ENCODE results near the gene XRCC5. TPM values are rescaled to one million over a fixed set of nuclear protein-coding genes. Genes with fewer than 3 reads are reported as not detected.
A peak's percentile ranks its signal among the peaks of the same experiment; 100 is the strongest.
"Not testable (repeated sequence)": the region's sequence is repeated elsewhere in the genome, so short reads cannot be mapped to it uniquely, and the experiment has no call there.

XRCC5 gene
- total RNA-seq, 2 donors from 2014 or later = 205 to 244 TPM

GRCh38 chr2:216074794-216075193, 34.4 kb upstream of the XRCC5 start:
- H3K9me3 ChIP-seq = no peaks in the 10 kb centered on the region
- H3K9ac ChIP-seq (ENCODE audit: low read depth in 2 of 2, low read length in 2 of 2) = no peak overlapping the region
- TF ChIP-seq, protein P1, sequence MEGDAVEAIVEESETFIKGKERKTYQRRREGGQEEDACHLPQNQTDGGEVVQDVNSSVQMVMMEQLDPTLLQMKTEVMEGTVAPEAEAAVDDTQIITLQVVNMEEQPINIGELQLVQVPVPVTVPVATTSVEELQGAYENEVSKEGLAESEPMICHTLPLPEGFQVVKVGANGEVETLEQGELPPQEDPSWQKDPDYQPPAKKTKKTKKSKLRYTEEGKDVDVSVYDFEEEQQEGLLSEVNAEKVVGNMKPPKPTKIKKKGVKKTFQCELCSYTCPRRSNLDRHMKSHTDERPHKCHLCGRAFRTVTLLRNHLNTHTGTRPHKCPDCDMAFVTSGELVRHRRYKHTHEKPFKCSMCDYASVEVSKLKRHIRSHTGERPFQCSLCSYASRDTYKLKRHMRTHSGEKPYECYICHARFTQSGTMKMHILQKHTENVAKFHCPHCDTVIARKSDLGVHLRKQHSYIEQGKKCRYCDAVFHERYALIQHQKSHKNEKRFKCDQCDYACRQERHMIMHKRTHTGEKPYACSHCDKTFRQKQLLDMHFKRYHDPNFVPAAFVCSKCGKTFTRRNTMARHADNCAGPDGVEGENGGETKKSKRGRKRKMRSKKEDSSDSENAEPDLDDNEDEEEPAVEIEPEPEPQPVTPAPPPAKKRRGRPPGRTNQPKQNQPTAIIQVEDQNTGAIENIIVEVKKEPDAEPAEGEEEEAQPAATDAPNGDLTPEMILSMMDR (IDR thresholded peaks at IDR 0.05) = no peak
- intact Hi-C loops (cut with DNase I) = no loop called here
- no peaks in the 10 kb centered on the region for H3K27me3 ChIP-seq
- no peaks in the 10 kb centered on the region for H3K36me3 ChIP-seq
- no peak overlapping the region for H3K27ac ChIP-seq
- no peak overlapping the region for H3K4me3 ChIP-seq
- no peak for DNase-seq
- peaks cover 7% of the 10 kb centered on the region for H3K4me1 ChIP-seq

- TF ChIP-seq, protein P1 (IDR thresholded peaks at IDR 0.05) = no peak
- Histone ChIP-seq H3K9me3 (no peaks in the 10 kb centered on the region), H3K36me3 (no peaks in the 10 kb centered on the region), H3K27ac (peak overlapping the region; percentile 51), H3K4me1 (peaks cover 9% of the 10 kb centered on the region), H3K4me3 (no peak overlapping the region), H3K9ac (ENCODE audit: low read depth in 2 of 2, low read length in 2 of 2) (no peak overlapping the region), H3K27me3 (no peaks in the 10 kb centered on the region)
- DNase-seq = peak; percentile 28
- intact Hi-C loops (cut with DNase I) = no loop called here
These were observed 33.4 kb upstream of the XRCC5 start for GRCh38 chr2:216075510-216076485.

GRCh38 chr2:216078776-216079175, 30.4 kb upstream of the XRCC5 start:
- DNase-seq = no peak
- Histone ChIP-seq H3K9me3 (no peaks in the 10 kb centered on the region), H3K27ac (no peak overlapping the region), H3K9ac (ENCODE audit: low read depth in 2 of 2, low read length in 2 of 2) (no peak overlapping the region), H3K4me3 (no peak overlapping the region), H3K4me1 (peaks cover 11% of the 10 kb centered on the region), H3K27me3 (no peaks in the 10 kb centered on the region), H3K36me3 (no peaks in the 10 kb centered on the region)
- TF ChIP-seq, protein P1 (IDR thresholded peaks at IDR 0.05) = no peak
- intact Hi-C loops (cut with DNase I) = no loop called here

- H3K4me1 ChIP-seq = peaks cover 11% of the 10 kb centered on the region
- not testable (repeated sequence) for H3K27ac ChIP-seq; H3K9ac ChIP-seq (ENCODE audit: low read depth in 2 of 2, low read length in 2 of 2); H3K4me3 ChIP-seq; H3K36me3 ChIP-seq; H3K27me3 ChIP-seq; DNase-seq; H3K9me3 ChIP-seq
- intact Hi-C loops (cut with DNase I) = loop anchor here (2.0 kb wide), 1 partner anchor 27 kb away; no protein-coding TSS in a partner anchor
These were observed 29.1 kb upstream of the XRCC5 start for GRCh38 chr2:216080048-216080447.

- TF ChIP-seq, protein P1 (IDR thresholded peaks at IDR 0.05) = no peak
- peak overlapping the region; percentile 76 for H3K4me3 ChIP-seq
- DNase-seq = no peak
- H3K9me3 ChIP-seq = no peaks in the 10 kb centered on the region
- H3K9ac ChIP-seq (ENCODE audit: low read depth in 2 of 2, low read length in 2 of 2) = peak overlapping the region; percentile 80 to 85
- no peaks in the 10 kb centered on the region for H3K27me3 ChIP-seq
- no peak overlapping the region for H3K27ac ChIP-seq
- no peaks in the 10 kb centered on the region for H3K36me3 ChIP-seq
- intact Hi-C loops (cut with DNase I) = loop anchor here (2.0 kb wide), 1 partner anchor 26 kb away; no protein-coding TSS in a partner anchor
- H3K4me1 ChIP-seq = peaks cover 9% of the 10 kb centered on the region
These were observed 28.1 kb upstream of the XRCC5 start for GRCh38 chr2:216081012-216081411.

Measured in colonic mucosa (tissue), 4 donors.